ENCODE data around the gene PCDHGA1. TPM values are rescaled to one million over a fixed set of nuclear protein-coding genes. Genes with fewer than 3 reads are reported as not detected.
"Not testable (repeated sequence)": the region's sequence is repeated elsewhere in the genome, so short reads cannot be mapped to it uniquely, and the experiment has no call there.

PCDHGA1 gene
- total RNA-seq, 1 experiment from 2014 or later, result 2.2 TPM

DNA sequence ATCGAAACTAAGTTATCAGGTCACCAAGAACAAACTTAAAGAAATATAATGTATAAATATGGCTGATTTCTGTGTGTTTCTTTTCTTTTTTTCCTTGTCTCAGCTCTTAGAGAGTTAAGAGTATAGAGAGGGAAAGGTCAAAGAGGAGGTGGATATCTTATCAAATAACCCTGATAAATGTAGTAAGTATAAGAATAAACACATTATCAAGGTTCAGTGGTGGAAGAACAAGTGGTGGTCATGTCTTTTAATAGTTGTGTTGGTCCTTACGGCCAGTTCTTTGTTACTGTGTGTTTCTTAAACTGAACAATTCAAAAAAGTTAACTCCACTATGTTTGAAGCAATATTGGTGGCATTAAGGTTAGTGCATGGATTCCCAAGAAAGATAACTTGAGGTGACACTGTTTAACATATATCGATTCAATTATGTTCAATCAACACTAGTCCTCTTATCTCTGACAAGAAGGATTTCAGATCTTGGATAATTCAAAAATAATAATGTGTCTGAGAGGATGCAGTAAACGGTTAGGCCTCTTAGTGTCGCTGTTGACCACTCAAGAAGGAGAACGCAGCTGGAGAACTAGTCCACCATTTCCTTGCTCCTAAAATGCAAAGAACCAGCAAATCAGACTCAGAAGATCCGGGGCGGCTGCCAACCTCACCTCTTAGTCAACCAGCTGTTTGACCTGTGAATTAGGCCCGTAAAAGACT lies 13.1 kb downstream of the PCDHGA1 start, which contains the start of gene PCDHGA3:
PCDHGA3 (plus strand) TSS at position 588 of the 711 bp plus-strand sequence. CDS start 205 bp downstream, outside the sequence.
- POLR2A ChIA-PET (ENCODE audit: low non-redundant PET), result no interaction called here
- peak; percentile 41 for DNase-seq (ENCODE audit: low spot score)

GRCh38 chr5:141343953-141344463 lies 13.7 kb downstream of the PCDHGA1 start:
- no peaks in the 10 kb centered on the region for H3K36me3 ChIP-seq (ENCODE audit: insufficient read depth, low read length, poor library complexity, severe bottlenecking)
- intact Hi-C loops (cut with micrococcal nuclease; ENCODE audit: unreplicated experiment), result no loop called here
- H3K9me3 ChIP-seq (ENCODE audit: low read depth, low read length, poor library complexity, severe bottlenecking), result peaks cover 18% of the 10 kb centered on the region
- TF ChIP-seq, protein P1, sequence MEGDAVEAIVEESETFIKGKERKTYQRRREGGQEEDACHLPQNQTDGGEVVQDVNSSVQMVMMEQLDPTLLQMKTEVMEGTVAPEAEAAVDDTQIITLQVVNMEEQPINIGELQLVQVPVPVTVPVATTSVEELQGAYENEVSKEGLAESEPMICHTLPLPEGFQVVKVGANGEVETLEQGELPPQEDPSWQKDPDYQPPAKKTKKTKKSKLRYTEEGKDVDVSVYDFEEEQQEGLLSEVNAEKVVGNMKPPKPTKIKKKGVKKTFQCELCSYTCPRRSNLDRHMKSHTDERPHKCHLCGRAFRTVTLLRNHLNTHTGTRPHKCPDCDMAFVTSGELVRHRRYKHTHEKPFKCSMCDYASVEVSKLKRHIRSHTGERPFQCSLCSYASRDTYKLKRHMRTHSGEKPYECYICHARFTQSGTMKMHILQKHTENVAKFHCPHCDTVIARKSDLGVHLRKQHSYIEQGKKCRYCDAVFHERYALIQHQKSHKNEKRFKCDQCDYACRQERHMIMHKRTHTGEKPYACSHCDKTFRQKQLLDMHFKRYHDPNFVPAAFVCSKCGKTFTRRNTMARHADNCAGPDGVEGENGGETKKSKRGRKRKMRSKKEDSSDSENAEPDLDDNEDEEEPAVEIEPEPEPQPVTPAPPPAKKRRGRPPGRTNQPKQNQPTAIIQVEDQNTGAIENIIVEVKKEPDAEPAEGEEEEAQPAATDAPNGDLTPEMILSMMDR (conservative IDR thresholded peaks at IDR 0.05; ENCODE audit: low read depth, low read length), result no peak
- no peak for TF ChIP-seq EZH2 (IDR thresholded peaks at IDR 0.05; ENCODE audit: borderline replicate concordance, low read depth, low read length, poor library complexity, severe bottlenecking)
- ChIA-PET CTCF (no interaction called here), POLR2A (ENCODE audit: low non-redundant PET) (no interaction called here)
- no TSS peak for BruUV-seq (replicated peaks)
- no peak for DNase-seq (ENCODE audit: low spot score)
- H3K4me3 ChIP-seq (ENCODE audit: low read depth, low read length, poor library complexity, severe bottlenecking), result no peak overlapping the region
- no peaks in the 10 kb centered on the region for H3K27me3 ChIP-seq (replicated peaks; ENCODE audit: insufficient read depth, low read depth, low read length, poor library complexity)
- H3K4me1 ChIP-seq (ENCODE audit: insufficient read depth, low read length, poor library complexity, severe bottlenecking), result no peaks in the 10 kb centered on the region
- no peak overlapping the region for H3K27ac ChIP-seq (ENCODE audit: low read depth, low read length, poor library complexity, severe bottlenecking)

More for the DNA sequence above, 13.1 kb downstream of the PCDHGA1 start, which contains the start of gene PCDHGA3:
- no peaks in the 10 kb centered on the region for H3K4me1 ChIP-seq (ENCODE audit: insufficient read depth, low read length, poor library complexity, severe bottlenecking)
- no TSS peak for BruUV-seq (replicated peaks)
- TF ChIP-seq, protein P1 (conservative IDR thresholded peaks at IDR 0.05; ENCODE audit: low read depth, low read length), result peak; percentile 40; the same call in 1 of the 2 replicates
- no peak for TF ChIP-seq EZH2 (IDR thresholded peaks at IDR 0.05; ENCODE audit: borderline replicate concordance, low read depth, low read length, poor library complexity, severe bottlenecking)
- no peak within 1 kb of the TSS for H3K4me3 ChIP-seq (ENCODE audit: low read depth, low read length, poor library complexity, severe bottlenecking)
- CTCF ChIA-PET, result no interaction called here
- H3K9me3 ChIP-seq (ENCODE audit: low read depth, low read length, poor library complexity, severe bottlenecking), result peaks cover 24% of the 10 kb centered on the region
- H3K27me3 ChIP-seq (replicated peaks; ENCODE audit: insufficient read depth, low read depth, low read length, poor library complexity), result no peaks in the 10 kb centered on the region
- no peaks in the 10 kb centered on the region for H3K36me3 ChIP-seq (ENCODE audit: insufficient read depth, low read length, poor library complexity, severe bottlenecking)
- no peak within 1 kb of the TSS for H3K27ac ChIP-seq (ENCODE audit: low read depth, low read length, poor library complexity, severe bottlenecking)
- intact Hi-C loops (cut with micrococcal nuclease; ENCODE audit: unreplicated experiment), result no loop called here

- no peaks in the 10 kb centered on the region for H3K4me1 ChIP-seq (ENCODE audit: insufficient read depth, low read length, poor library complexity, severe bottlenecking)
- TF ChIP-seq, protein P1 (conservative IDR thresholded peaks at IDR 0.05; ENCODE audit: low read depth, low read length), result no peak
- TF ChIP-seq EZH2 (IDR thresholded peaks at IDR 0.05; ENCODE audit: borderline replicate concordance, low read depth, low read length, poor library complexity, severe bottlenecking), result no peak
- ChIA-PET CTCF (no interaction called here), POLR2A (ENCODE audit: low non-redundant PET) (no interaction called here)
- H3K4me3 ChIP-seq (ENCODE audit: low read depth, low read length, poor library complexity, severe bottlenecking), result no peak overlapping the region
- intact Hi-C loops (cut with micrococcal nuclease; ENCODE audit: unreplicated experiment), result no loop called here
- no TSS peak for BruUV-seq (replicated peaks)
- no peak overlapping the region for H3K27ac ChIP-seq (ENCODE audit: low read depth, low read length, poor library complexity, severe bottlenecking)
- H3K9me3 ChIP-seq (ENCODE audit: low read depth, low read length, poor library complexity, severe bottlenecking), result peaks cover 10% of the 10 kb centered on the region
- no peaks in the 10 kb centered on the region for H3K27me3 ChIP-seq (replicated peaks; ENCODE audit: insufficient read depth, low read depth, low read length, poor library complexity)
- no peaks in the 10 kb centered on the region for H3K36me3 ChIP-seq (ENCODE audit: insufficient read depth, low read length, poor library complexity, severe bottlenecking)
- DNase-seq (ENCODE audit: low spot score), result no peak
These were observed 15.0 kb downstream of the PCDHGA1 start for GRCh38 chr5:141345327-141345726.

DNA sequence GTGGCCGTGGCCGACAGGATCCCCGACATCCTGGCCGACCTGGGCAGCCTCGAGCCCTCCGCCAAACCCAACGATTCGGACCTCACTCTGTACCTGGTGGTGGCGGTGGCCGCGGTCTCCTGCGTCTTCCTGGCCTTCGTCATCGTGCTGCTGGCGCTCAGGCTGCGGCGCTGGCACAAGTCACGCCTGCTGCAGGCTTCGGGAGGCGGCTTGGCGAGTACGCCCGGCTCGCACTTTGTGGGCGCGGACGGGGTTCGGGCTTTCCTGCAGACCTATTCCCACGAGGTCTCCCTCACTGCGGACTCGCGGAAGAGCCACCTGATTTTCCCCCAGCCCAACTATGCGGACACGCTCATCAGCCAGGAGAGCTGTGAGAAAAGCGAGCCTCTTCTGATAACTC lies 15.7 kb downstream of the PCDHGA1 start:
- H3K27me3 ChIP-seq (replicated peaks; ENCODE audit: insufficient read depth, low read depth, low read length, poor library complexity); DNase-seq (ENCODE audit: low spot score); H3K27ac ChIP-seq (ENCODE audit: low read depth, low read length, poor library complexity, severe bottlenecking); H3K36me3 ChIP-seq (ENCODE audit: insufficient read depth, low read length, poor library complexity, severe bottlenecking); H3K4me1 ChIP-seq (ENCODE audit: insufficient read depth, low read length, poor library complexity, severe bottlenecking); POLR2A ChIA-PET (ENCODE audit: low non-redundant PET); BruUV-seq (replicated peaks); intact Hi-C loops (cut with micrococcal nuclease; ENCODE audit: unreplicated experiment); CTCF ChIA-PET; H3K4me3 ChIP-seq (ENCODE audit: low read depth, low read length, poor library complexity, severe bottlenecking): not testable (repeated sequence)
- peaks cover 12% of the 10 kb centered on the region for H3K9me3 ChIP-seq (ENCODE audit: low read depth, low read length, poor library complexity, severe bottlenecking)

Data from A673 (cell line).